ENCODE measurements around the gene CCDC24. TPM values are rescaled to one million over a fixed set of nuclear protein-coding genes. Genes with fewer than 3 reads are reported as not detected.
A peak's percentile ranks its signal among the peaks of the same experiment; 100 is the strongest.

CCDC24 gene
- total and polyA plus RNA-seq, 9 of the 15 experiments (the other 6 are each of a cell fraction or from before 2014, with no cell fraction given): 0.31 to 4.5 (median 1.5) TPM

DNA sequence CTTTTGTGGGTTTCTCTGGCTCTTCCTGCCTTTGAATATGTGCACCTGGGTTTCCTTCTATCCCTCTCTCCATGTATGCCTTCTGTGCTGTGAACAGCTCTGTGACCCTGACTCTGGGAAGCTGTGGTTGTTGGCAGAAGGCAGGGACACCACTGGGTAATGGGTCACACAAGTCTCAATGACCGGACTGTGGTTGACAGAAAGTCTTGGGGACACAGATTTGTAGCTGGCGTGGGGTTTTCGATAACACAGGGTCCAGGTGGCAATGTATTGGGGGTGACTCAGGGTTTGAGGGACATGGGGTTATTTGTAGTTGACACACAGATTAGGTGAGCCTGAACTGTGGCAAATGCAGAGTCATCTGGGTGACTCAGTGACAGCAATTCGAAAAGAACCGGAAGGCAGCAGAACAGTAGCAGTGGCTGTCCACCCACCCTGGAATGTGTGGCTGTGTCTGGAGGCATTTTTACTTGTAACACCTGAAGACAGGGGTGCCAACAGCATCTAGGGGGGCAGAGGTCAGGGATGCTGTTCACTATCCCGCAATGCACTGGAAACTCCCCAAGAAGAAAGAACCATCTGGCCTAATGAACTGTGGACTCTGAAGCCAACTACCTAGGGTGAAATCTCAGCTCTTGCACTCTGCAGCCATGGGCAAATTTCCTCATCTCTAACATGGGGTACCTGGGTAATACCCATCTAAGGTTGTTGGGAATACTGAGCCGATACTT lies 52.8 kb downstream of the CCDC24 start (continued):
- no peak for TF ChIP-seq U2AF2 (optimal IDR thresholded peaks at IDR 0.05; ENCODE audit: low read depth, low read length)
- no peak for TF ChIP-seq HNRNPK (IDR thresholded peaks at IDR 0.05; ENCODE audit: low read depth, low read length, poor library complexity, severe bottlenecking)
- TF ChIP-seq DPF2 (IDR thresholded peaks at IDR 0.05): peak; percentile 96
- TF ChIP-seq ZNF274 (IDR thresholded peaks at IDR 0.05; ENCODE audit: borderline replicate concordance, low read depth, low read length): no peak
- TF ChIP-seq DACH1 (IDR thresholded peaks at IDR 0.05; ENCODE audit: partially characterized antibody): no peak
- no peak for TF ChIP-seq TCF7 (IDR thresholded peaks at IDR 0.05; ENCODE audit: borderline replicate concordance)
- TF ChIP-seq TSC22D4 (tag; IDR thresholded peaks at IDR 0.05): no peak
- no peak for TF ChIP-seq DNMT1 (IDR thresholded peaks at IDR 0.05)
- TF ChIP-seq, protein P1, sequence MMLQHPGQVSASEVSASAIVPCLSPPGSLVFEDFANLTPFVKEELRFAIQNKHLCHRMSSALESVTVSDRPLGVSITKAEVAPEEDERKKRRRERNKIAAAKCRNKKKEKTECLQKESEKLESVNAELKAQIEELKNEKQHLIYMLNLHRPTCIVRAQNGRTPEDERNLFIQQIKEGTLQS (IDR thresholded peaks at IDR 0.05): peak; percentile 96
- TF ChIP-seq, protein P1 (CRISPR knock-in tag; conservative IDR thresholded peaks at IDR 0.05): peak; percentile 84; the same call in 1 of the 2 replicates
- TF ChIP-seq, protein P2, sequence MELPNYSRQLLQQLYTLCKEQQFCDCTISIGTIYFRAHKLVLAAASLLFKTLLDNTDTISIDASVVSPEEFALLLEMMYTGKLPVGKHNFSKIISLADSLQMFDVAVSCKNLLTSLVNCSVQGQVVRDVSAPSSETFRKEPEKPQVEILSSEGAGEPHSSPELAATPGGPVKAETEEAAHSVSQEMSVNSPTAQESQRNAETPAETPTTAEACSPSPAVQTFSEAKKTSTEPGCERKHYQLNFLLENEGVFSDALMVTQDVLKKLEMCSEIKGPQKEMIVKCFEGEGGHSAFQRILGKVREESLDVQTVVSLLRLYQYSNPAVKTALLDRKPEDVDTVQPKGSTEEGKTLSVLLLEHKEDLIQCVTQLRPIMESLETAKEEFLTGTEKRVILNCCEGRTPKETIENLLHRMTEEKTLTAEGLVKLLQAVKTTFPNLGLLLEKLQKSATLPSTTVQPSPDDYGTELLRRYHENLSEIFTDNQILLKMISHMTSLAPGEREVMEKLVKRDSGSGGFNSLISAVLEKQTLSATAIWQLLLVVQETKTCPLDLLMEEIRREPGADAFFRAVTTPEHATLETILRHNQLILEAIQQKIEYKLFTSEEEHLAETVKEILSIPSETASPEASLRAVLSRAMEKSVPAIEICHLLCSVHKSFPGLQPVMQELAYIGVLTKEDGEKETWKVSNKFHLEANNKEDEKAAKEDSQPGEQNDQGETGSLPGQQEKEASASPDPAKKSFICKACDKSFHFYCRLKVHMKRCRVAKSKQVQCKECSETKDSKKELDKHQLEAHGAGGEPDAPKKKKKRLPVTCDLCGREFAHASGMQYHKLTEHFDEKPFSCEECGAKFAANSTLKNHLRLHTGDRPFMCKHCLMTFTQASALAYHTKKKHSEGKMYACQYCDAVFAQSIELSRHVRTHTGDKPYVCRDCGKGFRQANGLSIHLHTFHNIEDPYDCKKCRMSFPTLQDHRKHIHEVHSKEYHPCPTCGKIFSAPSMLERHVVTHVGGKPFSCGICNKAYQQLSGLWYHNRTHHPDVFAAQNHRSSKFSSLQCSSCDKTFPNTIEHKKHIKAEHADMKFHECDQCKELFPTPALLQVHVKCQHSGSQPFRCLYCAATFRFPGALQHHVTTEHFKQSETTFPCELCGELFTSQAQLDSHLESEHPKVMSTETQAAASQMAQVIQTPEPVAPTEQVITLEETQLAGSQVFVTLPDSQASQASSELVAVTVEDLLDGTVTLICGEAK (IDR thresholded peaks at IDR 0.05): 0 out of 2 replicates have a peak, but pooled peaks have one; percentile 11
- TF ChIP-seq, protein P2 (CRISPR knock-in tag; IDR thresholded peaks at IDR 0.05): no peak
- TF ChIP-seq SMARCE1 (IDR thresholded peaks at IDR 0.05): peak; percentile 90
